GM12891 (cell line): ENCODE results near the gene NAT8L. TPM values are rescaled to one million over a fixed set of nuclear protein-coding genes. Genes with fewer than 3 reads are reported as not detected.
A peak's percentile ranks its signal among the peaks of the same experiment; 100 is the strongest.
"Not testable (repeated sequence)": the region's sequence is repeated elsewhere in the genome, so short reads cannot be mapped to it uniquely, and the experiment has no call there.

Experiments
- DNase-seq: peaks from one replicate; pipeline ENCODE4 v3.0.0; 2011; ENCODE audit warnings: low spot score; ENCODE audit not compliant: insufficient read length
- FAIRE-seq: peaks from 2 replicates; lab custom pipeline; 2011; peaks lifted over from hg19 to GRCh38; lab: Jason Lieb, UNC
- PAX5 ChIP-seq: IDR thresholded peaks from 2 replicates; pipeline ENCODE4 v1.6.1; 2011; ENCODE audit warnings: low read length, moderate library complexity, mild to moderate bottlenecking; ENCODE audit not compliant: insufficient read depth, severe bottlenecking
- POLR2A ChIP-seq: IDR thresholded peaks from 2 replicates; pipeline ENCODE4 v1.6.1; 2011; ENCODE audit warnings: low read depth, low read length, control low read depth
- POLR2AphosphoS5 ChIP-seq: IDR thresholded peaks from 2 replicates; pipeline ENCODE4 v1.6.1; 2011; ENCODE audit warnings: low read depth, low read length, control low read depth
- POU2F2 ChIP-seq: IDR thresholded peaks from 2 replicates; pipeline ENCODE4 v1.6.1; 2011; ENCODE audit warnings: low read depth, mild to moderate bottlenecking, control low read depth, low read length, moderate library complexity
- SPI1 ChIP-seq: IDR thresholded peaks from 2 replicates; pipeline ENCODE4 v1.6.1; 2011; ENCODE audit warnings: low read depth, low read length, control low read depth
- TAF1 ChIP-seq: IDR thresholded peaks from 2 replicates; pipeline ENCODE4 v1.6.1; 2011; ENCODE audit warnings: low read depth, low read length, control low read depth
- polyA plus RNA-seq: library from polyadenylated mRNA; unstranded; fragments of >200 nt; gene quantifications from one replicate; pipeline ENCODE4 v1.2.1, GENCODE V29; 2012; ENCODE audit warnings: low read depth, missing spikeins, inconsistent platforms; ENCODE audit not compliant: missing spikeins

The NAT8L gene, protein sequence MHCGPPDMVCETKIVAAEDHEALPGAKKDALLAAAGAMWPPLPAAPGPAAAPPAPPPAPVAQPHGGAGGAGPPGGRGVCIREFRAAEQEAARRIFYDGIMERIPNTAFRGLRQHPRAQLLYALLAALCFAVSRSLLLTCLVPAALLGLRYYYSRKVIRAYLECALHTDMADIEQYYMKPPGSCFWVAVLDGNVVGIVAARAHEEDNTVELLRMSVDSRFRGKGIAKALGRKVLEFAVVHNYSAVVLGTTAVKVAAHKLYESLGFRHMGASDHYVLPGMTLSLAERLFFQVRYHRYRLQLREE
- polyA plus RNA-seq, result 0.09 TPM

DNA sequence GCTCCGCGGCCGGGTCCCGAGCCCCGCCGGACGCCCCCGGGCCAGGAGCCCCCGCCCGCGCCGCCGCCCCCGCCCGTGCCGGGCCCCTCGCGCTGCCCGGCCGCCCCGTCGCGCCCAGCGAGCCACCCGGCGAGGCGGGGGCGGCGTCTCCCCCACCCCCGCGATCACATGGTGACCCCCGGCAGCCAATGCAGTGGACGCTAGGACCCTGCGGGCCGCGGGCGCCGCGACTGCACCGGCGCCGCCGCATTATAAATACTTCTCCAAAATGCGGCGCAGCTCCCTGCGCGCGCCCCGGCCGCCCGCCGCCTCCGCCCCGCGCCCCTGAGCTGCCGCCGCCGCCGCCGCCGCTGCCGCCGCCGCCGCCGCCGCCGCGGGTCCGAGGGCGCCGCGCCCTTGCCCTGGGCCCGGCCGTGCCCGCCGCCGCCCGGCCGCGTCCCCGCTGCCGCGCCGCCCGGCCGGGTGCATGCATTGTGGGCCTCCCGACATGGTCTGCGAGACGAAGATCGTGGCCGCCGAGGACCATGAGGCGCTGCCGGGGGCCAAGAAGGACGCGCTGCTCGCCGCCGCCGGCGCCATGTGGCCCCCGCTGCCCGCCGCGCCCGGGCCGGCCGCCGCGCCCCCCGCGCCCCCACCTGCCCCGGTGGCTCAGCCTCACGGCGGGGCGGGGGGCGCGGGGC, at the start of gene NAT8L:
Gene NAT8L (plus strand): TSS at position 282 of the 680 bp plus-strand sequence. CDS start 185 bp downstream, at position 467.
- no peak for TF ChIP-seq POLR2AphosphoS5
- TF ChIP-seq TAF1, result no peak
- no peak for TF ChIP-seq PAX5
- TF ChIP-seq POU2F2, result no peak
- TF ChIP-seq SPI1, result no peak
- TF ChIP-seq POLR2A, result no peak
- FAIRE-seq (no peak), DNase-seq (no peak)

DNA sequence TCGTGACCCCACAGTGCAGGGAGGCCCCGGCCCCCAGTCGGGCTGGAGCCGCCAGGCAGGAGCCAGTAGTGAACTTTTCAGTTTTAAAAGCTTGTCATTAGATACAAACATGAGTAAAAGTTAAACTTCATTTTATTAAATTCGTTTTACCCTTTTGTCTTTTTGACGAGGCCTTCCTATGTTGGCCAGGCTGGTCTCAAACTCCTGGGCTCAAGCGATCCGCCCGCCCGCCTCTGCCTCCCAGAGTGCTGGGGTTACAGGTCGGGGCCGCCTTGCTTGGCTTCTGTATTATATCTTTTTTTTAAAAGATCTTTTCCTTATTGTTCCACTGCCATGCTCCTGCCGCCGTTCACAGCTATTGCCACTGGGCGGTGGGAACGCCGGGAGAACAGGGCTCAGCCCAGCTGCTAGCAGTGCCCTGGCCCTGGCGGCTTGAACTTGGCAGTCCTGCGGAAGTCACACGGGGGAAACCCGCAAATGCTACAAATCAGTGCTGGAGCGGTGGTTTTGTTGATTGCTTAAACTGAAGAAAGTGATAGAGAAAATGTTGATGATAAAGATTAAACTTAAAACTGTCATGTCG, 49.4 kb upstream of the NAT8L start:
- TF ChIP-seq POLR2A, result no peak
- peak; percentile 15; the same call in 1 of the 2 replicates for TF ChIP-seq SPI1
- FAIRE-seq (no peak), DNase-seq (no peak)

DNA sequence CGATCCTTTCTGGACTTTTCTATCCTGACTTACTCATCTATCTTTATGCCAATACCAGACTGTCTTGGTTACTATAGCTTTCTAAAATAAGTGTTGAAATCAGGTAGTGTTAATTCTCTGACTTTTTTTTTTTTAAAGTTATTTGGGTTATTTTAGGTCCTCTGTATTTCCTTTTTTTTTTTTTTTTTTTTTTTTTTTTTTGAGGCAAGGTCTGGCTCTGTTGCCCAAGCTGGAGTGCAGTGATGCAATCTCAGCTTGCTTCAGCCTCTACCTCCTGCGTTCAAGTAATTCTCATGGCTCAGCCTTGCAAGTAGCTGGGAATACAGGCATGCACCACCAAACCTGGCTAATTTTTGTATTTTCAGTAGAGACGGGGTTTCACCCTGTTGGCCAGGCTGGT, 47.5 kb upstream of the NAT8L start:
- no peak for TF ChIP-seq PAX5
- TF ChIP-seq POLR2A, result no peak
- no peak for TF ChIP-seq SPI1
- TF ChIP-seq POU2F2, result no peak
- FAIRE-seq (no peak), DNase-seq (no peak)

DNA sequence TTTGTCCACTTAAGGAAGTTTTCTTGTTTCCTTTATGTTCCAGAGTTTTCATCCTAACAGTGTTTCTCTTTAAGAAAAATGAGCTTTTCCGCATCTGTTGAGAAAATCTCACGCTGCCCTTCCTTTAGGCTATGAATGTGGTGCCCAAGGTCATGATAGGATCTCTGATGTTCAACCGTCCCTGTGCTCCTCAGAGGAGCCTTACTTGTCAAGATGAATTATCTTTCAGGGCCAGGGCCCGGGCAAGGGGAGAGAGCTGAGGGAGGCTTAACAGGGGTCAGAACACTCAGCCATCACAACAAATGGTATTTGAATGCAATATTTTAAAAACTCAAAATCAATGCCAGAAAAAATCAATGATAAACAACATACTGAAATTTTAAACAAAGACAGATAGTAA, 44.1 kb upstream of the NAT8L start:
- no peak for DNase-seq
- no peak for TF ChIP-seq POLR2AphosphoS5
- TF ChIP-seq SPI1, result no peak
- TF ChIP-seq PAX5, result no peak
- TF ChIP-seq TAF1, result no peak
- TF ChIP-seq POU2F2, result no peak
- no peak for TF ChIP-seq POLR2A
- FAIRE-seq, result no peak

DNA sequence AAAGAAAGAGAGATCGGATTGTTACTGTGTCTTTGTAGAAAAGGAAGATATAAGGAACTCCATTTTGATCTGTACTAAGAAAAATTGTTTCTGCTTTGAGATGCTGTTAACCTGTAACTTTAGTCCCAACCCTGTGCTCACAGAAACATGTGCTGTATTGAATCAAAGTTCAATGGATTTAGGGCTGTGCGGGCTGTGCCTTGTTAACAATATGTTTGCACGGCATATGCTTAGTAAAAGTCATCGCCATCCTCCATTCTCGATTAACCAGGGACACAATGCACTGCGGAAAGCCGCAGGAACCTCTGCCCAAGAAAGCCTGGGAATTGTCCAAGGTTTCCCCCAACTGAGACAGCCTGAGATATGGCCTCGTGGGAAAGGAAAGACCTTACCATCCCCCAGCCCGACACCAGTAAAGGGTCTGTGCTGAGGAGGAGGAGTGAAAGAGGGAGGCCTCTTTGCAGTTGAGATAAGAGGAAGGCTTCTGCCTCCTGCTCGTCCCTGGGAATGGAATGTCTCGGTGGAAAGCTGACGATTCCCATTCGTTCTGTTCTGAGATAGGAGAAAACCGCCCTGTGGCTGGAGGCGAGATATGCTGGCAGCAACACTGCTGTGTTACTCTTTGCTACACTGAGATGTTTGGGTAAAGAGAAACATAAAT, 37.6 kb upstream of the NAT8L start:
- DNase-seq, FAIRE-seq: not testable (repeated sequence)

DNA sequence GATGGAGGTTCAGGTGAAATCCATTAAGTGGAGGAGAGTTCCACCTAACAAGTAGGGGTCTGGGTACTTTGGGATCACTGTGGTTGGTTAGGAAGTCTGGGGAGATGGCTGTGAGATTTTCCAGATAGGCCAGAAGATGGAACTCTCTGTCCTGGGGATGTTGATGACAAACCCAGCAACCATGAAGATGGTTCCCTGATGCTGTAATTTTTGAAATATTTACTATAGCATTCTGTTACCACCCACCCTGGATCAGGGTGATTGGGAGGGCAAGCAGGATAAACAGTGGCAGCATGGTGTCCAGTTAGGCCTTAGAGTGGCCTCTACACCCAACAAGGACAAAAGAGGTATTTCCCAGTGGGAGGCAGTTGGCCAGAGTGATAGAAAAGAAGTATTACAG, 34.4 kb upstream of the NAT8L start:
- TF ChIP-seq POLR2A (no peak), SPI1 (no peak), POLR2AphosphoS5 (no peak), TAF1 (no peak), POU2F2 (no peak)
- FAIRE-seq, result no peak
- DNase-seq, result no peak

DNA sequence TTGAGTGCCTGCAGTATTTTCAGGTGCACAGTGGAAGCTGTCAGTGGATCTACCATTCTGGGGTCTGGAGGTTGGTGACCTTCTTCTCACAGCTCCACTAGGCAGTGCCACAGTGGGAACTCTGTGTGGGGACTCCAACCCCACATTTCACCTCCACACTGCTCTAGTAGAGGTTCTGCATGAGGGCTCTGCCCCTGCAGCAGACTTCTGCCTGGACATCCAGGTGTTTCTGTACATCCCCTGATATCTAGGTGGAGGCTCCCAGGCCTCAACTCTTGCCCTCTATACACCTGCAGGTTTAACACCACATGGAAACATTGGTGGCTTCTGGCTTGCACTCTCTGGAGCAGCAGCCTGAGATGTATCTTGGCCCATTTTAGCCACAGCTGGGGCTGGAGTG, 33.3 kb upstream of the NAT8L start:
- TF ChIP-seq POLR2AphosphoS5 (no peak), POU2F2 (no peak), TAF1 (no peak), POLR2A (no peak), PAX5 (no peak), SPI1 (no peak)
- FAIRE-seq, result no peak
- no peak for DNase-seq

DNA sequence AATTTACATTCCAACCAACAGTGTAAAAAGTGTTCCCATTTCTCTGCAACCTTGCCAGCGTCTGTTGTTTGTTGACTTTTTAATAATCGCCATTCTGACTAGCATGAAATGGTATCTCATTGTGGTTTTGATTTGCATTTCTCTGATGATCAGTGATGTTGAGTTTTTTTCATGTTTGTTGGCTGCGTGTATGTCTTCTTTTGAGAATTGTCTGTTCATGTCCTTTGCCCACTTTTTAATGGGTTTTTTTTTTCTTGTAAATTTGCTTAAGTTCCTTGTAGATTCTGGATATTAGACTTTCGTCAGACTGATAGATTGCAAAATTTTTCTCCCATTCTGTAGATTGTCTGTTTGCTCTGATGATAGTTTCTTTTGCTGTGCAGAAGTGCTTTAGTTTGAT, 32.0 kb upstream of the NAT8L start:
- not testable (repeated sequence) for FAIRE-seq, DNase-seq

DNA sequence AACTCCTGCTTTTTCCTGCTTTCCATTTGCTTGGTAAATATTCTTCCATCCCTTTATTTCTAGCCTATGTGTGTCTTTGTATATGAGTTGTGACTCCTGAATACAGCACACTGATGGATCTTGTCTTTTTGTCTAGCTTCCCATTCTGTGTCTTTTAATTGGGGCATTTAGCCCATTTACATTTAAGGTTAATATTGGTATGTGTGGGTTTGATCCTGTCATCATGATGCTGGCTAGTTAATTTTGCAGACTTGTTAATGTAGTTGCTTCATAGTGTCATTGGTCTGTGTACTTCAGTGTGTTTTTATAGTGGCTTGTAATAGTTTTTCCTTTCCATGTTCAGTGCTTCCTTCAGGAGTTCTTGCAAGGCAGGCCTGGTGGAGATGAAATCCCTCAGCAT, 28.0 kb upstream of the NAT8L start:
- FAIRE-seq, DNase-seq: not testable (repeated sequence)

DNA sequence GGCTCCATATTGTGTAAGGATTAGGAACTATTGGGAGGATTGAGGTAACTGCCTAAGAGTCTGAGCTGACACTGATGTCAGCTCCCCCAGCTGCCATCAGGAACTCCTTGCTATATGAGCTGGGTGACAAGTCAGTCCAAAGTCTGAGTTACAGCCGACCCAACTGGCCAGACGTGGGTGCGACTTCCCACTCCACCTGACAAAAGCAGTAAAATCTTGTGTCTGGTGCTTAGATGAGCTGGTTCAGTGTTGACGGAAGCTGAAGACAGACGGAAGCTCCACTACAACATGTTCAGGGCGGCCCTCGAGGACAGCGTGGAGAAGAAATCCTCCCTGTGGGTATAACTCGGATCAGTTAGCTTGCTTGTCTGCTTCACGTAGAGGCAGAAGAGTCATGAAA, 22.8 kb upstream of the NAT8L start:
- DNase-seq, result no peak
- no peak for FAIRE-seq
- TF ChIP-seq TAF1 (no peak), POLR2AphosphoS5 (no peak), POU2F2 (no peak), PAX5 (no peak)

DNA sequence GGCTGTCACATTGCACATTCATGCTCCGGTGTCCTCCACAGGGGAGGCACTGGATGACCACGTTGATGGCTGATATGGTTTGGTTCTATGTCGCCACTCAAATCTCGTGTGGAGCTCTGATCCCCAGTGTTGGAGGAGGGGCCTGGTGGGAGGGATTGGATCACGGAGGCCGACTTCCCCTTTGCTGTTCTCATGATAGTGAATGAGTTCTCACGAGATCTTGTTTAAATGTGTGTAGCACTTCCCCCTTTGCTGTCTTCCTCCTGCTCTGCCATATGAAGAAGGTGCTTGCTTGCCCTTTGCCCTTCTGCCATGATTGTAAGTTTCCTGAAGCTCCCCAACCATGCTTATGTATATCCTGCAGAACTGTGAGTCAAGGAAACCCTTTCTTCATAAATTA, 22.3 kb upstream of the NAT8L start:
- peak; percentile 19; the same call in 1 of the 2 replicates for TF ChIP-seq SPI1
- TF ChIP-seq POU2F2, result no peak
- TF ChIP-seq POLR2AphosphoS5, result no peak
- DNase-seq (no peak), FAIRE-seq (no peak)
